Stimulated activated CD4-positive, alpha-beta T cell treated with anti-CD3 and anti-CD28 coated beads, Interleukin-15, amount 100 ng/mL, for 48 hours (primary cell): Measurements from ENCODE around the gene EIF3L.
A peak's percentile ranks its signal among the peaks of the same experiment; 100 is the strongest.
"Not testable (repeated sequence)": the region's sequence is repeated elsewhere in the genome, so short reads cannot be mapped to it uniquely, and the experiment has no call there.

Experiments
- DNase-seq, 2 donors: peaks; one replicate each; pipeline ENCODE4 v3.0.0-alpha.2; 2020; ENCODE audit warnings: low read depth in 2 of 2

The EIF3L gene

GRCh38 chr22:37849089-37849751 is at the start of gene EIF3L:
Gene EIF3L (plus strand): TSS chr22:37849419. CDS start chr22:37849450, 31 bp downstream.
- DNase-seq, result peak; percentile 84 to 88

GRCh38 chr22:37799979-37800378 is 49.2 kb upstream of the EIF3L start:
- not testable (repeated sequence) for DNase-seq

GRCh38 chr22:37801946-37802309 is 47.3 kb upstream of the EIF3L start:
- DNase-seq, result no peak

- no peak for DNase-seq
Observed at GRCh38 chr22:37802310-37803194, 46.7 kb upstream of the EIF3L start.

- DNase-seq, result no peak
Observed at GRCh38 chr22:37803195-37803638, 46.0 kb upstream of the EIF3L start.

- no peak for DNase-seq
Observed at GRCh38 chr22:37803639-37804351, 45.4 kb upstream of the EIF3L start.

- no peak for DNase-seq
Observed at GRCh38 chr22:37804352-37804880, 44.8 kb upstream of the EIF3L start.

GRCh38 chr22:37804881-37805809 is 44.1 kb upstream of the EIF3L start:
- peak; percentile 66 to 69 for DNase-seq

GRCh38 chr22:37805810-37806277 is 43.4 kb upstream of the EIF3L start:
- no peak for DNase-seq

GRCh38 chr22:37806409-37807333 is 42.5 kb upstream of the EIF3L start:
- DNase-seq, result no peak

GRCh38 chr22:37807410-37808293 is 41.6 kb upstream of the EIF3L start, which contains the start of gene GCAT:
Gene GCAT (plus strand): TSS chr22:37807934. CDS start chr22:37807968, 34 bp downstream.
- peak; percentile 87 to 92 for DNase-seq

GRCh38 chr22:37808294-37808657 is 40.9 kb upstream of the EIF3L start:
- DNase-seq, result no peak

GRCh38 chr22:37809672-37810333 is 39.4 kb upstream of the EIF3L start:
- DNase-seq, result no peak

GRCh38 chr22:37811867-37812266 is 37.4 kb upstream of the EIF3L start:
- DNase-seq, result no peak

- DNase-seq, result no peak
Observed at GRCh38 chr22:37812869-37813678, 36.1 kb upstream of the EIF3L start.

- DNase-seq, result no peak
Observed at GRCh38 chr22:37815593-37815992, 33.6 kb upstream of the EIF3L start.

- no peak for DNase-seq
Observed at GRCh38 chr22:37816543-37817180, 32.6 kb upstream of the EIF3L start.
